DMS53 treated with DMSO at 0.1 percent for 48 hours (cell line): Measurements from ENCODE around the gene IRF7.
"Not testable (repeated sequence)": the region's sequence is repeated elsewhere in the genome, so short reads cannot be mapped to it uniquely, and the experiment has no call there.

ENCODE experiments used
- DNase-seq: peaks from one replicate; lab custom pipeline; 2025; ENCODE audit not compliant: unreplicated experiment; lab: John Stamatoyannopoulos, UW

Gene IRF7

DNA sequence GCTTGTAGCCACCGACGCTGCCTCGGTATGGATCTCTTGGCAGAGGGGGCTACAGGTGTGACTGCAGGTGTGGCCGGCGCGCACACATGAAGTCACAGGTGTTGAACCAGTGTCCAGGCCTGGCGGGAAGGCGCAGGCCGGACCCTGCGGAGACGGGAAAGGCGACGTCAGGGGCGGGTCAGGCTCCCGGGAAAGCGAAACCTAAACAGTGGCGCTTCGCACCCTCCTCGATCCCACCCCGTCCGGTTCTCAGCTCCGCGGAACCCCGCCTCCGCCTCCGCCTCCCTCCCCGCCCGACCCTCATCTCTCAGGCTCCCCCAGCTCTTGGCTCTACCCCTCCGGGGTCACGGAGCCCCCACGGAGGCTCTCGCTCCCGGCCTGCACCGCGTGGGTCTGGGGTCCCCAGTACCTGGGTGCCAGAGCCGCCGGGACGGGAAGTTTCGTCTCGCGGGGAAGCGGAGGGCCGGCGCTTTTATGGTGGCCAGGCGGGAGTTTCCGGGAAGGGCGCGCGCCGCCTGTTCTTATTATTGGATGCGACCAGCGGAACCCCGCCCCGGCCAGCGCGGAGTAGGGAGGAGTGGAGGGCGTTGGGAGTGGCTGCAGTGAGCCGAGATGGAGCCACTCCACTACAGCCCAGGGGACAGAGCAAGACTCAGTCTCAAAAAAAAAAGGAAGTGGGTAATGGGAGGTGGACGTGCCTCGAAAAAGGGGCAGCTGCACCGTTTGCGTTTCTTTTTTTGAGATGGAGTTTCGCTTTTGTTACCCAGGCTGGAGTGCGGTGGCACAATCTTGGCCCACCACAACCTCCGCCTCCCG lies at the start of gene IRF7:
TSS of gene IRF7 (minus strand) at position 447 of the 816 bp plus-strand sequence. CDS start 586 bp downstream, outside the sequence.
- peak; percentile 96 for DNase-seq

- DNase-seq: no peak
These were observed 49.4 kb upstream of the IRF7 start for GRCh38 chr11:665062-665703.

- DNase-seq: peak; percentile 21
These were observed 47.0 kb upstream of the IRF7 start for GRCh38 chr11:662689-663274.

DNA sequence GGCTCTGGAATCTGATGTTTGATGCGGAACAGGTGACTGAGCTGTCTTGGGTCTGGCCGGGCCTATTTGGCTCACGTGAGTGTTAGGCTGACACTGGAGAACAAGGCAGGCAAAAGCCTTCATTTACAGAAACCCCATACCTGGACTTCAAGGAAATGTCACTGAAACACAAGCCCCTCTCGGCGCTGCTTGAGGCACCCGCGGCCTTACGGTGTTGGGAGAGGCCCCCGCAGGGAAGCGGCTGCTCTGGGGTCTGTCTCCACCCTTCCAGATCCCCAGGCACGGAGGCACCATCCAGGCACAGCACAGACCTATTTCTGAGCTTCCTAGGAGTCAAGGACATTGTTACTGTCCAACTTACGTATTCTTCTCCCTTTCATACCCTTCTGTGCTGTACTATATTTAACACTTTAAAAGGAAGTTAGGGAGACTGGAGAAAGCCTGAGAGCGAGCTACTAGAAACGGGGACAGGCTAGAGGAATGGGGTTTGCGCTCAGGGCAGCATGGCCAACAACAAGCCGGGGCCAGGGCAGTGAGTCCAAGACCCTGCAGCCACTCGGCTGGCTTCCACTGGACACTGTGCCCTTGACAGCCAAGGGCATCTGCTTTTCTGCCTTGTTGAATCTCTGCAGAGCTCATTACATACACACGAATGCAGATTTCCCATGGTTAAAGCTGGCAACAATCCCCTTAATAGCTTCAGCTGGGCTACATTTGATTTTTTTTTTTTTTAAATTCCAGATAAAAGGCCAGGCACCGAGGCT lies 45.1 kb upstream of the IRF7 start:
- DNase-seq: no peak

DNA sequence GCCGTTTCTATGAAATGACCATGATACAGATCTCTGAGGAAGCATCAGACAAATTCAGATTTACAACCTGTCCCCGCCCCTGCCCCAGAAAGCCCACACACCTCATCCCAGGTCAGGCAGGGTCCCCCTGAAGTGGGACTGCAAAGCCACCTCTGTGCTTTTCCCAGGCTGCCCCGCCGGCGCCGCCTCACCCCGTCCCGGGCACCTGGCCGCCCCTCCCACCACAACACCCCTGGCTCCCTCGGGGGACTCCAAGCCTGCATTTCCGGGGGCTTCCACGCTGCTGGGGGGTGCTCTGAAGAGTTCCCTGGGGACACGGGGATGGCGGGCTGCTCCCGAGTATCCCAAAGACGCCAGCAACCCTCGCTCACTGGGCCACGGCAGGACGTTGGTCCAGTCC lies 44.5 kb upstream of the IRF7 start:
- DNase-seq: no peak

- no peak for DNase-seq
These were observed 43.9 kb upstream of the IRF7 start for GRCh38 chr11:659532-660085.

DNA sequence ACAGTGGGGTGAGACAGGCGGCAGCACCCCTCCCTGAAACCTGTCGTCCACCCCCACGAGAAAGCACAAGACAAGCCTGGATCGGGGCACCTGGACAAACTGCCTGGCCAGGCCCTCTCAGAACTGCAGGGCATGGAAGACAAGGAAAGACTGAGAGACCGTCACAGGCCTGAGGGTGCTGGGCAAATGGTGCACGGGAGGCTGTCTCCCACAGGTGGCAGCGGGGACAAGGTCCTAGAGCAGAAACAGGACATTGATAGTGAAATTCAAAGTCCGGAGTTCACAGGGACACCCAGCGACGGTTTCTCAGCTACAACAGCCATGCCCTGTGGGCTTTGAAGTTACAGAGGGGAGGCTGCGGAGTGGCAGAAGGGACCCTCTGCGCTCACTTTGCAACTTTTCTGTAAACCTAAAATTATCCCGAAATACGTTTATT lies 42.0 kb upstream of the IRF7 start:
- no peak for DNase-seq

GRCh38 chr11:656866-657265 lies 41.1 kb upstream of the IRF7 start:
- no peak for DNase-seq

DNA sequence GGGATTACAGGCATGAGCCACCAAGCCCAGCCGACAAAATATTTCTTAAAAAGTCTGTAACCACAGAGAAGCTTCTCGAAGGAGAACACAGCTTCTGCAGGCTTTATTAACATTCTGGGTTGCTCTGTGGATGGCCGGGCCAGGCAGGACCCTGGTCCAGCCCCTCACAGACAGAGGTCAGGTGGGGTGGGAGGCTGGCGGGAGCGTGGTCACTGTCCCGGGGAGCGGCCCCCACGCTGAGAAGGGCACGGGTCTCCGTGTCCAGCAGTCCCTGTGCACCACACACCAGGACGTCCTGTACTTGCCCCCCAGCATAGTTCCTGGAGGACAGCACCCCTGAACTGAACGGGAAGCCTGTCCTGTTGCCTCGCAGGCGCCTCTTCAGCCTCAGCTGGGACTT lies 40.7 kb upstream of the IRF7 start:
- DNase-seq: no peak

DNA sequence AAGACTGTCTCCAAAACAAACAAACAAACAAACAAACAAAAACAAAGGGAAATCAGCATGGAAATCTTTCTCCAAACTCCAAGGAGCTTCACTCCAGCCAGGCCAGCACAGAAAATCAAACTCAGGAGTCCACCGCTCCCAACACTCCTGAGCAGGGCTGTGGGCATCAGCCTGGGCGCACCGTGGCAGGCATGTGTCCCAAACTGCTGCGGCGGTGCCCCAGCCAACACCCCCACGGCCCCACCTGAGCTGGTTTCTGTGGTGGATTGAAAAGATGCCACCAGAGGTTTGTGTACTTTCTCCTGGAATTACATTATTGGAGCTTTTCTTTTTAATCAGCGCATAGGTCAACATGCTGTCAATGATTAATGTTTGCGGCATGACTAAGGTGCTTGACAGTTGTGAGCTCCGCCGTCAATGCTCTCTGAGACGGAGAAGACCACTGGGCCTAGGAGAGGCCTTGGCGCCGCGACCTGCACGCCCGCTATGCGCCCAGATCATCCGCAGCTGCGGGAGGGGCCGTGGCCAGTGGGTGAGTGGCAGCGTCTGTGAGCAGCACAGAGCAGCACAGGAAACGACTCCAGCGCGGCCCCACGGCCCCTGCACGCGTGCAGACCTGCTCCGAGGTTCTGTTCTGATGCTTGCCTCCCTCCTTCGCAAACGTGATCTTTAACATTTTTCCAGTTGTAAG lies 39.4 kb upstream of the IRF7 start:
- DNase-seq: peak; percentile 84

- not testable (repeated sequence) for DNase-seq
These were observed 38.7 kb upstream of the IRF7 start for GRCh38 chr11:654444-654843.

- no peak for DNase-seq
These were observed 38.1 kb upstream of the IRF7 start for GRCh38 chr11:653837-654236.

GRCh38 chr11:653136-653535 lies 37.4 kb upstream of the IRF7 start:
- not testable (repeated sequence) for DNase-seq

DNA sequence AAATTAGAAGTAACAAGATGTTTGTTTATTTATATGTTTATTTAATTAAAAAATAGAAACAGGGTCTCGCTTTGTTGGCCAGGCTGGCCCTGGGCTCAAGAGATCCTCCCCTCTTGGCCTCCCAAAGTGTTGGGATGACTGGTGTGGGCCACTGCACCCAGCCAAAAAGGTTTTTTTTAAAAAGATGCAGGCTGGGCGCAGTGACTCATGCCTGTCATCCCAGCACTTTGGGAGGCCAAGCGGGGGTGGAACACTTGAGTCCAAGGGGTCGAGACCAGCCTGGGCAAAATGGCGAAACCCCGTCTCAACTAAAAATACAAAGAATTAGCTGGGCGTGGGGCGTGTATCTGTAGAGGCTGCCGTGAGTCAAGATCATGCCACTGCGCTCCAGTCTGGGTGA lies 34.7 kb upstream of the IRF7 start:
- DNase-seq: no peak

GRCh38 chr11:647672-648158 lies 32.0 kb upstream of the IRF7 start:
- not testable (repeated sequence) for DNase-seq

GRCh38 chr11:646214-646613 lies 30.5 kb upstream of the IRF7 start:
- no peak for DNase-seq

- DNase-seq: no peak
These were observed 29.8 kb upstream of the IRF7 start for GRCh38 chr11:645536-645935.

DNA sequence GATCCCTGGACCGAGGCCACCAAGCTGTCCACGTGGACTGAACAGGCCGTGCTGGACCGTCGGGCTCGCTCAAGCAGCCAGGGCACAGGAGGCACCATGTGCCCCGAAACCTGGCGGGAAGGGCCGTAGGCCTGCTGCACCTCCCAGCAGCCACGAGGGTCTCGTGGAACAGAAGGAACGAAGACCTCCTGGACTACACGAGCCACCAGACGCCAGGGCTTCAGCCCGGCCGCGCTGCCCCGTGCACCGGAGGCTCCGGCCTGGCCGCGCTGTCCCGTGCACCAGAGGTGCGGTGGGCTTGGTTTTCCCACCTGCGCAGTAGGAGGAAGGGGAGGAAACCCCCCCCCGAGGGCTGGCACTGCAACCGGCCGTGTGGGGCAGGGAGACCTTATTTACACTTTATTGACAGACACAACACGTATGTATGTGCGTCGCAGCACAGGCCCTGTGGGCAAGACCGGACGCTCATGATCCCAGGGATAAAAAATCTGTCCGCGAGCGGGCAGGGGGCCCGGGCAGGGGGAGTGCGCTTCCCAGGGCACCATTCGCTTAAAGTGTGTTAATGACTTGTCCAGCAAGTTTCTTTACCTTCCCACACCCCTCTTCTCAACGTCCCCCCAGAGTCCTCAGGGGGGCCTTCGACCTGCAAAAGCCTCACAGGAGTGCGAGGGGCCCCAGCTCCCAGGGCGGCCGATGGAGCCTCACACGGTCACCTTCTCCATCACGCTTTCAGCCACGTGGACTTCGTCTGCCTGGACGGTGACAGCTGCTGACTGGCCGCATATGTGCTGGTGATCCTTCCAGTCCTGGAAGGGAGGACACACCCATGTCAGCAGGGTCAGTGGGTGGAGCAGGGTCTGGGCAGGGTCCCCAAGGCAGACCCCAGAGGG lies 28.3 kb upstream of the IRF7 start:
- no peak for DNase-seq

DNA sequence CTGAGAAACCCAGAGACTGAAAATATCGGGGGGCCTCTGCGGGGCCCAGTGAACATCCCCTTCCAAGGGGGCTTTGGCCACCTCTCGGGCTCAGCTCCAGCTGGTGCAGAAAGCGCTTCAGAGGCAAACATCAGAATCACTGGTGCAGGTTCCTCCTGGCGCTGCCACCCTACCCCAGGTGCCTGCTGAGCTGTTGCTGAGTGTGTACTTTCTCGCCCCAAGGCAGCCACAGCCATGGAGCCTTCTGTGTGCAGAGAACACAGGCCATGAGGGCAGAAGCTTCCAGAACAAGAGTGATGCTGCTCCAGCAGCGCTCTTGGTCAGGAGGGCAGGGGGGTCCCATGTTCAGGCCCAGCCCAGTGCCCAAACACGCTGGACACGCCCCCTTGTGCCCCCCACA lies 27.6 kb upstream of the IRF7 start:
- DNase-seq: no peak
